H1 (cell line): ENCODE data around the gene ELMO1. TPM values are rescaled to one million over a fixed set of nuclear protein-coding genes. Genes with fewer than 3 reads are reported as not detected.
A peak's percentile ranks its signal among the peaks of the same experiment; 100 is the strongest.

Experiments
- CBX8 ChIP-seq: fragments of 300-800, 300-1000 bp; sonication (generic); IDR thresholded peaks from 2 replicates; pipeline ENCODE4 v1.7.1; 2016; ENCODE audit warnings: low read depth, low read length, borderline replicate concordance
- CHD7 ChIP-seq: fragments of 300-600 bp; sonication (generic); IDR thresholded peaks from 2 replicates; pipeline ENCODE4 v1.7.1; 2012; ENCODE audit warnings: low read length, moderate library complexity, mild to moderate bottlenecking, inconsistent platforms; ENCODE audit not compliant: insufficient replicate concordance
- MAFK ChIP-seq: IDR thresholded peaks from 2 replicates; pipeline ENCODE4 v1.6.1; 2012; ENCODE audit warnings: low read depth, mild to moderate bottlenecking, improper control_type of control experiment, low read length
- NANOG ChIP-seq: IDR thresholded peaks from 2 replicates; pipeline ENCODE4 v1.6.1; 2011; ENCODE audit warnings: low read length, low read depth, mild to moderate bottlenecking, inconsistent platforms; ENCODE audit not compliant: insufficient read depth, poor library complexity, severe bottlenecking
- NRF1 ChIP-seq: IDR thresholded peaks from 2 replicates; pipeline ENCODE4 v1.6.1; 2011; ENCODE audit warnings: mild to moderate bottlenecking, low read depth, low read length, improper control_type of control experiment
- SAP30 ChIP-seq: fragments of 300-600 bp; sonication (generic); IDR thresholded peaks from 2 replicates; pipeline ENCODE4 v1.7.1; 2012; ENCODE audit warnings: low read length, moderate library complexity, mild to moderate bottlenecking, inconsistent platforms; ENCODE audit not compliant: insufficient read depth, insufficient replicate concordance
- SP2 ChIP-seq: IDR thresholded peaks from 2 replicates; pipeline ENCODE4 v1.6.1; 2012; ENCODE audit warnings: mild to moderate bottlenecking, low read length, inconsistent platforms
- TCF12 ChIP-seq: IDR thresholded peaks from 2 replicates; pipeline ENCODE4 v1.6.1; 2011; ENCODE audit warnings: low read depth, mild to moderate bottlenecking, low read length
- TEAD4 ChIP-seq: IDR thresholded peaks from 2 replicates; pipeline ENCODE4 v1.6.1; 2012; ENCODE audit warnings: low read depth, low read length, inconsistent platforms, mixed read lengths
- ZNF274 ChIP-seq: IDR thresholded peaks from 2 replicates; pipeline ENCODE4 v1.7.0; 2012; ENCODE audit warnings: low read length, borderline replicate concordance; ENCODE audit errors: extremely low read depth
- polyA plus RNA-seq, 7 experiments: library from polyadenylated mRNA; depleted of rRNA in 3 of 7; stranded (reverse) in 5 of 7; unstranded in 2 of 7; fragments of >200 nt in 5 of 7; fragments of 200-250 nt in 2 of 7; gene quantifications; 1 replicate in 5 of 7; 2 replicates in 1 of 7; 4 replicates in 1 of 7; pipeline versions ENCODE4 v1.2.1 to v1.2.3, GENCODE V29; 2011 to 2013; ENCODE audit warnings: missing spikeins in 2 of 7, mixed read lengths in 2 of 7
- total RNA-seq: library from RNA; stranded (reverse); fragmentation: NEBNext Ultra II Directional; extraction: Animal tissue kit (Norgen Biotek cat#: 25700); gene quantifications from 2 replicates; pipeline ENCODE4 v1.2.1, GENCODE V29; 2021

ELMO1 gene
- total and polyA plus RNA-seq, 2 of the 8 experiments (the other 6 are each of a cell fraction or from before 2014, with no cell fraction given) = 18.4 to 21.0 TPM

- TF ChIP-seq TEAD4 = no peak
- no peak for TF ChIP-seq SAP30
- TF ChIP-seq TCF12 = 0 out of 2 replicates have a peak, but pooled peaks have one; percentile 16
- no peak for TF ChIP-seq SP2
- no peak for TF ChIP-seq CBX8
- TF ChIP-seq ZNF274 = no peak
- TF ChIP-seq MAFK = no peak
- no peak for TF ChIP-seq CHD7
- no peak; the same call in 1 of the 2 replicates for TF ChIP-seq NRF1
- TF ChIP-seq NANOG = no peak
These were observed at the start of gene ELMO1 (continued) for GRCh38 chr7:37448636-37449361.
